ENCODE results near the gene ZBTB16.

ZBTB16 gene

GRCh38 chr11:114157476-114158050, 98.1 kb downstream of the ZBTB16 start:
- no peak for DNase-seq (ENCODE audit: low read depth)
- no peak for TF ChIP-seq CTCF (conservative IDR thresholded peaks at IDR 0.05; ENCODE audit: control insufficient read depth, insufficient read depth, low read depth, low read length)
- H3K4me3 ChIP-seq (ENCODE audit: control insufficient read depth, low read depth, low read length) = no peak overlapping the region

GRCh38 chr11:114158421-114158820, 98.9 kb downstream of the ZBTB16 start:
- no peak for DNase-seq (ENCODE audit: low read depth)
- no peak overlapping the region for H3K4me3 ChIP-seq (ENCODE audit: control insufficient read depth, low read depth, low read length)
- no peak for TF ChIP-seq CTCF (conservative IDR thresholded peaks at IDR 0.05; ENCODE audit: control insufficient read depth, insufficient read depth, low read depth, low read length)

- no peak overlapping the region for H3K4me3 ChIP-seq (ENCODE audit: control insufficient read depth, low read depth, low read length)
- DNase-seq (ENCODE audit: low read depth) = no peak
- TF ChIP-seq CTCF (conservative IDR thresholded peaks at IDR 0.05; ENCODE audit: control insufficient read depth, insufficient read depth, low read depth, low read length) = no peak
These were observed 99.4 kb downstream of the ZBTB16 start for GRCh38 chr11:114158886-114159285.

- TF ChIP-seq CTCF (conservative IDR thresholded peaks at IDR 0.05; ENCODE audit: control insufficient read depth, insufficient read depth, low read depth, low read length) = no peak
- H3K4me3 ChIP-seq (ENCODE audit: control insufficient read depth, low read depth, low read length) = no peak overlapping the region
- peak; percentile 47 for DNase-seq (ENCODE audit: low read depth)
These were observed 99.8 kb downstream of the ZBTB16 start for GRCh38 chr11:114159320-114159719.

GRCh38 chr11:114159802-114160632, 100.5 kb downstream of the ZBTB16 start:
- peak; percentile 99 for DNase-seq (ENCODE audit: low read depth)
- H3K4me3 ChIP-seq (ENCODE audit: control insufficient read depth, low read depth, low read length) = peak overlapping the region; percentile 30
- no peak for TF ChIP-seq CTCF (conservative IDR thresholded peaks at IDR 0.05; ENCODE audit: control insufficient read depth, insufficient read depth, low read depth, low read length)

GRCh38 chr11:114160894-114161293, 101.4 kb downstream of the ZBTB16 start:
- peak; percentile 92 for DNase-seq (ENCODE audit: low read depth)
- no peak overlapping the region for H3K4me3 ChIP-seq (ENCODE audit: control insufficient read depth, low read depth, low read length)
- no peak for TF ChIP-seq CTCF (conservative IDR thresholded peaks at IDR 0.05; ENCODE audit: control insufficient read depth, insufficient read depth, low read depth, low read length)
